Measurements from ENCODE around the gene PVRIG. TPM values are rescaled to one million over a fixed set of nuclear protein-coding genes. Genes with fewer than 3 reads are reported as not detected.
A peak's percentile ranks its signal among the peaks of the same experiment; 100 is the strongest.
"Not testable (repeated sequence)": the region's sequence is repeated elsewhere in the genome, so short reads cannot be mapped to it uniquely, and the experiment has no call there.

PVRIG gene
- total RNA-seq, 1 experiment from 2014 or later, result not detected

DNA sequence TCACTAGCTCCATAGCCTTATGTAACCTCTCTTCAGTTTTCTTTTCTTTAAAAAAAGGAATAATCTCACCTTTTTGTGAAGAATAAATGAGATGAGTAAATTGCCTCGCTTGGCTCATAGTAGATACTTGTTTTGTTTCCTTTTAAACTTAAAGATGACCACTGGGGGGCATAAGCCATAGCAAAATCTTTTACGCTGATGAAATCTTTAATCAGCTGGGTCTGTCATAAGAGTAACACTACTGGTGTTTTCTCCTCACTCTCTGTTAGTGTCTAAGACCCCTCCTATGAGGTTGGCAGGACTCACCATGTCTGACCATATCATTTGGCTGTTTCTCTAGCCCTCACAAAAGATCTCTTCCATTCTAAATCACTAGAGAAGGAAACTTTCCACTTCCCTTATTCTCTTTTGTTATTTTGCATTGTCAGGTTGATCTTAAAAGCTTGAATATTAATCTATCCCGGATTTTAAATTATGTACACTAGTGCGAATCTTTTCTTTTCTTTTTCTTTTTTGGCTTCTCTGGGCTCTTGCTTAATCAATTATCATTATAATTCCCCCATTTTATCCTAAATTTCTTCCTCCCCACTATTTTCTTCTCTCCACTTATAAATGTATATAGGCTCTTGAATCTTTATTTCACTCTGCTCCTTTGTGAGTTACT, 29.6 kb upstream of the PVRIG start:
- Histone ChIP-seq H3K9me3 (ENCODE audit: low read depth, low read length, poor library complexity, severe bottlenecking) (no peaks in the 10 kb centered on the region), H3K4me3 (ENCODE audit: low read depth, low read length, poor library complexity, severe bottlenecking) (no peak overlapping the region), H3K36me3 (ENCODE audit: insufficient read depth, low read length, poor library complexity, severe bottlenecking) (no peaks in the 10 kb centered on the region), H3K27ac (ENCODE audit: low read depth, low read length, poor library complexity, severe bottlenecking) (no peak overlapping the region), H3K4me1 (ENCODE audit: insufficient read depth, low read length, poor library complexity, severe bottlenecking) (peaks cover 11% of the 10 kb centered on the region), H3K27me3 (replicated peaks; ENCODE audit: insufficient read depth, low read depth, low read length, poor library complexity) (no peaks in the 10 kb centered on the region)
- CTCF ChIA-PET, result interaction anchor here (0.5 to 1.2 kb wide), 4 partner anchors 13 to 244 kb away, joined by 3 to 8 read pairs (median 3); partner anchors contain the start of genes GAL3ST4, GPC2, LAMTOR4 and STAG3
- POLR2A ChIA-PET (ENCODE audit: low non-redundant PET), result no interaction called here
- DNase-seq (ENCODE audit: low spot score), result peak; percentile 69
- BruUV-seq (replicated peaks), result no TSS peak
- intact Hi-C loops (cut with micrococcal nuclease; ENCODE audit: unreplicated experiment), result no loop called here
- TF ChIP-seq EZH2 (IDR thresholded peaks at IDR 0.05; ENCODE audit: borderline replicate concordance, low read depth, low read length, poor library complexity, severe bottlenecking) (no peak), CTCF (conservative IDR thresholded peaks at IDR 0.05; ENCODE audit: low read depth, low read length) (peak; percentile 54)

GRCh38 chr7:100191775-100192174, 28.0 kb upstream of the PVRIG start:
- no peak overlapping the region for H3K4me3 ChIP-seq (ENCODE audit: low read depth, low read length, poor library complexity, severe bottlenecking)

GRCh38 chr7:100192281-100192862, 27.4 kb upstream of the PVRIG start:
- H3K4me3 ChIP-seq (ENCODE audit: low read depth, low read length, poor library complexity, severe bottlenecking); intact Hi-C loops (cut with micrococcal nuclease; ENCODE audit: unreplicated experiment); H3K27me3 ChIP-seq (replicated peaks; ENCODE audit: insufficient read depth, low read depth, low read length, poor library complexity); DNase-seq (ENCODE audit: low spot score); CTCF ChIA-PET; BruUV-seq (replicated peaks); H3K27ac ChIP-seq (ENCODE audit: low read depth, low read length, poor library complexity, severe bottlenecking); H3K36me3 ChIP-seq (ENCODE audit: insufficient read depth, low read length, poor library complexity, severe bottlenecking); H3K9me3 ChIP-seq (ENCODE audit: low read depth, low read length, poor library complexity, severe bottlenecking): not testable (repeated sequence)
- POLR2A ChIA-PET (ENCODE audit: low non-redundant PET), result interaction anchor here (0.6 kb wide), 1 partner anchor 9 kb away, joined by 9 read pairs; no protein-coding TSS in a partner anchor
- H3K4me1 ChIP-seq (ENCODE audit: insufficient read depth, low read length, poor library complexity, severe bottlenecking), result peaks cover 11% of the 10 kb centered on the region

More at GRCh38 chr7:100191775-100192174, 28.0 kb upstream of the PVRIG start:
- CTCF ChIA-PET, result no interaction called here
- POLR2A ChIA-PET (ENCODE audit: low non-redundant PET), result interaction anchor here (0.6 kb wide), 1 partner anchor 8 kb away, joined by 9 read pairs; no protein-coding TSS in a partner anchor
- H3K4me1 ChIP-seq (ENCODE audit: insufficient read depth, low read length, poor library complexity, severe bottlenecking), result peaks cover 11% of the 10 kb centered on the region
- DNase-seq (ENCODE audit: low spot score), result no peak
- BruUV-seq (replicated peaks), result no TSS peak
- no peaks in the 10 kb centered on the region for H3K27me3 ChIP-seq (replicated peaks; ENCODE audit: insufficient read depth, low read depth, low read length, poor library complexity)
- TF ChIP-seq CTCF (conservative IDR thresholded peaks at IDR 0.05; ENCODE audit: low read depth, low read length), result no peak
- intact Hi-C loops (cut with micrococcal nuclease; ENCODE audit: unreplicated experiment), result no loop called here
- no peaks in the 10 kb centered on the region for H3K9me3 ChIP-seq (ENCODE audit: low read depth, low read length, poor library complexity, severe bottlenecking)
- no peak overlapping the region for H3K27ac ChIP-seq (ENCODE audit: low read depth, low read length, poor library complexity, severe bottlenecking)
- H3K36me3 ChIP-seq (ENCODE audit: insufficient read depth, low read length, poor library complexity, severe bottlenecking), result no peaks in the 10 kb centered on the region
